OCI-LY7 (cell line): Measurements from ENCODE around the gene CTBP1. TPM values are rescaled to one million over a fixed set of nuclear protein-coding genes. Genes with fewer than 3 reads are reported as not detected.

Experiments used
- BruUV-seq: library from RNA; stranded (reverse); fragments of 400-500 nt; replicated peaks from 2 replicates; lab custom pipeline; 2021; lab: Mats Ljungman, UMichigan
- CTCF ChIA-PET: fragments of 300-600 bp; sonication (Branson Sonifier 250); formaldehyde crosslinking; loops from one replicate; lab custom pipeline; 2022; ENCODE audit warnings: antibody characterized with exemption; ENCODE audit not compliant: unreplicated experiment; lab: Charles Lee
- POLR2A ChIA-PET: fragments of 300-600 bp; sonication (Branson Sonifier 250); formaldehyde crosslinking; loops from one replicate; lab custom pipeline; 2022; ENCODE audit warnings: antibody characterized with exemption; lab: Charles Lee
- DNase-seq: peaks from one replicate; pipeline ENCODE4 v3.0.0-alpha.2; 2015; ENCODE audit warnings: low spot score
- H2AFZ ChIP-seq: fragments of 200-600 bp; sonication (generic), shearing (Covaris generic); 2 replicates; pipeline ENCODE4 v1.6.1; 2014; ENCODE audit warnings: mild to moderate bottlenecking, antibody characterized with exemption, low read length, moderate library complexity
- H3K27ac ChIP-seq: fragments of 200-600 bp; sonication (generic); 2 replicates; pipeline ENCODE4 v1.5.1; 2014; ENCODE audit warnings: mixed run types, low read depth, mild to moderate bottlenecking, moderate library complexity, low read length, inconsistent platforms; ENCODE audit not compliant: poor library complexity, severe bottlenecking
- H3K36me3 ChIP-seq: fragments of 200-600 bp; sonication (generic); 2 replicates; pipeline ENCODE4 v1.6.1; 2014; ENCODE audit warnings: mild to moderate bottlenecking, antibody characterized with exemption, low read length, moderate library complexity, mixed read lengths; ENCODE audit not compliant: insufficient read depth
- H3K4me1 ChIP-seq: fragments of 200-600 bp; sonication (generic); 2 replicates; pipeline ENCODE4 v1.5.1; 2014; ENCODE audit warnings: mild to moderate bottlenecking, low read length; ENCODE audit not compliant: insufficient read depth, poor library complexity, severe bottlenecking
- H3K4me2 ChIP-seq: fragments of 200-600 bp; sonication (generic); 2 replicates; pipeline ENCODE4 v1.6.1; 2014; ENCODE audit warnings: mild to moderate bottlenecking, low read length
- H3K4me3 ChIP-seq: fragments of 200-600 bp; sonication (generic); 2 replicates; pipeline ENCODE4 v1.5.1; 2014; ENCODE audit warnings: mild to moderate bottlenecking, low read depth, low read length; ENCODE audit not compliant: poor library complexity, severe bottlenecking
- H3K79me2 ChIP-seq: fragments of 200-600 bp; sonication (generic); 2 replicates; pipeline ENCODE4 v1.6.1; 2016; ENCODE audit warnings: low read depth, mild to moderate bottlenecking, low read length, moderate library complexity, mixed read lengths; ENCODE audit not compliant: insufficient read depth
- H3K9me2 ChIP-seq: fragments of 200-600 bp; sonication (generic); 2 replicates; pipeline ENCODE4 v1.6.1; 2016; ENCODE audit warnings: mild to moderate bottlenecking, low read length, mixed read lengths; ENCODE audit not compliant: insufficient read depth
- H3K9me3 ChIP-seq: fragments of 200-600 bp; sonication (generic); 2 replicates; pipeline ENCODE4 v1.6.1; 2014; ENCODE audit warnings: mild to moderate bottlenecking, mixed run types, low read length, mixed read lengths
- H4K20me1 ChIP-seq: fragments of 200-600 bp; sonication (generic); 2 replicates; pipeline ENCODE4 v1.6.1; 2014; ENCODE audit warnings: mild to moderate bottlenecking, antibody characterized with exemption, low read length, moderate library complexity, mixed read lengths; ENCODE audit not compliant: insufficient read depth
- CTCF ChIP-seq: fragments of 200-600 bp; sonication (generic); conservative IDR thresholded peaks from 2 replicates; pipeline ENCODE4 v1.5.1; 2014; ENCODE audit warnings: mild to moderate bottlenecking, antibody characterized with exemption, low read length, moderate library complexity, mixed read lengths
- EZH2phosphoT487 ChIP-seq: fragments of 200-600 bp; sonication (generic); IDR thresholded peaks from 2 replicates; pipeline ENCODE4 v1.6.1; 2018; ENCODE audit warnings: low read depth, borderline replicate concordance, mild to moderate bottlenecking, mixed run types, antibody characterized with exemption, low read length, moderate library complexity, mixed read lengths
- intact Hi-C: fragments of 100-400 bp; cut with micrococcal nuclease; formaldehyde crosslinking; loops from one replicate; pipeline ENCODE4 v1.10.0; 2022; ENCODE audit not compliant: unreplicated experiment
- total RNA-seq, 2 experiments: library from RNA; depleted of rRNA in 1 of 2; stranded (reverse); fragments of >200 nt in 1 of 2; shearing (Covaris generic) in 1 of 2; gene quantifications; 2 replicates each; pipeline ENCODE4 v1.2.3, GENCODE V29; 2014 to 2022

CTBP1 gene
- total RNA-seq, 2 experiments from 2014 or later = 238 to 311 TPM

- ChIA-PET POLR2A (no interaction called here), CTCF (no interaction called here)
- Histone ChIP-seq H3K27ac (peak overlapping the region; percentile 82), H2AFZ (no peak overlapping the region), H3K9me3 (no peaks in the 10 kb centered on the region), H3K36me3 (peaks cover 12% of the 10 kb centered on the region), H3K79me2 (peaks cover 69% of the 10 kb centered on the region), H4K20me1 (peaks cover 15% of the 10 kb centered on the region), H3K9me2 (no peaks in the 10 kb centered on the region), H3K4me1 (peaks cover 28% of the 10 kb centered on the region), H3K4me3 (peak overlapping the region; percentile 99), H3K4me2 (peak overlapping the region; percentile 96)
- TF ChIP-seq EZH2phosphoT487 (no peak), CTCF (no peak)
- peak; percentile 56 for DNase-seq
- TSS peak; percentile 65 for BruUV-seq
- intact Hi-C loops = loop anchor here (1.0 to 10.0 kb wide), 3 partner anchors 31 to 231 kb away; partner anchors contain the start of gene FGFRL1
Observed at GRCh38 chr4:1246111-1246881, 2.6 kb downstream of the CTBP1 start.

DNA sequence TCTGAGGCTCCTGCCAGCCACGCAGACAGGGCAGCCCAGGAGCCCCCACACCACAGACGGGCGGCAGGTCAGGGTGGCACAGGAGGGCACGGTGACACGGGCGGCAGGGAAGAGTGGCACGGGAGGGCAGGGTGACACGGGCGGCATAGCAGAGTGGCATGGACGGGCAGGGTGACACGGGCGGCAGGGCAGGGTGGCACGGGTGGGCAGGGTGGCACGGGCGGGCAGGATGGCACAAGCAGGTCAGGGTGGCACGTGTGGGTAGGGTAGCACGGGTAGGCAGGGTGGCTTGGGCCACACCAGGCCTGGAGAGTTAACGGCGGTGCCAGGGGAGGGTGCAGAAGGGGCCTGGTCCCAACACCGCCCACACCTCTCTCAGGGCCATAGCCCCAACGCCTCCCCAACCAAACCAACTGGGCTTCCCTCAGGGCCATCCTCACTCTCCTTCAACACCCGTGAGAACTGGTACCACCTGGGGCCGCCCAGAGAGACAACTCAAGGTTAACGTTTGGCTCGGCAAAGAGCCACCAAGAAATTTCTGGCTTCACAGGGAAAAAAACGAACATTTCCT is 3.4 kb downstream of the CTBP1 start:
- POLR2A ChIA-PET = no interaction called here
- CTCF ChIA-PET = no interaction called here
- Histone ChIP-seq H3K27ac (no peak overlapping the region), H4K20me1 (peaks cover 15% of the 10 kb centered on the region), H3K4me1 (peaks cover 27% of the 10 kb centered on the region), H2AFZ (no peak overlapping the region), H3K4me3 (no peak overlapping the region), H3K4me2 (no peak overlapping the region; the same call in 1 of the 2 replicates), H3K79me2 (peaks cover 69% of the 10 kb centered on the region), H3K9me2 (no peaks in the 10 kb centered on the region), H3K36me3 (peaks cover 12% of the 10 kb centered on the region), H3K9me3 (no peaks in the 10 kb centered on the region)
- TF ChIP-seq EZH2phosphoT487 (no peak), CTCF (no peak)
- intact Hi-C loops = loop anchor here (1.0 to 10.0 kb wide), 3 partner anchors 30 to 231 kb away; partner anchors contain the start of gene FGFRL1
- BruUV-seq = no TSS peak
- DNase-seq = no peak
